DLD1 (cell line): ENCODE measurements around the gene MAPKAPK2.

Experiments
- in situ Hi-C: cut with HindIII; loops from 2 replicates; pipeline ENCODE4 v1.10.0; 2017; ENCODE audit warnings: low sequenced_read_pairs

Gene MAPKAPK2

DNA sequence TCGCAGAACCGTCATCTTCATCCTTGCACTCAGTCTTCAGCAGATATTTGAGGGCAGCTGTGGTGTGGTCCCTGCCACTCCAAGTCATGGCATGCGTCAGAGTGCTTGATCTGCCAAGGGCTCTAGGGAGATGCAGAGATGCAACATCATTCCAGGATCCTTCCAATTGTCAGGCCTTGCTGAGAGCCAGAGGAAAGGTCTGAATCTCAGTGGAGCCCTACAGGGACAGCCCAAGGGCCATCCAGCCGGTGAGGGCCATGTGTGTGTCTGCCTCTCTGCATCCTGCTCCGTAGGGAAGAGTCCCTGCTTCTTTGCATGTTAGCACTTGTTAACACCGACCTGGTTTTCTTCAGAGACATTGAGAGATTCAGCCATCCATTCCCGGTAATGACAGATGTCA is 17.6 kb downstream of the MAPKAPK2 start:
- in situ Hi-C loops: no loop called here

DNA sequence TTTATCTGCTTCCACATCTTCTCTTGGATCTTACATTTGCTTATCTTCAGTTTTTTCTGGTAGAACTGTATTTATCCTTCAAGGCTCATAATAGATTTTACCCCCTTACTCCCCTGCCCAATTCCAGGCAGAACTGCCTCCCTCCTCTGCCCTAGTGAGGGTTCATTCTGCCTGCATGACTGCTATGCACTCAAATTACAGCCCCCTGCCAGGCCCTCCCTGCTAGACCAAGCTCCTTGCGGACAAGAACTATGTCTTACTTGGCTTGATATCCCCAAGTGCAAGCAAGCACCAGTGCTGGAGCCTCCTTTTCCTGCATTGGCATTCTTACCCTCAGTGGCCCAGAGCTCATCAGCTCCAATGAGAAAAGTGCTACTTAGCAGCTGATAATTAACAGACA is 18.1 kb downstream of the MAPKAPK2 start:
- in situ Hi-C loops: no loop called here

DNA sequence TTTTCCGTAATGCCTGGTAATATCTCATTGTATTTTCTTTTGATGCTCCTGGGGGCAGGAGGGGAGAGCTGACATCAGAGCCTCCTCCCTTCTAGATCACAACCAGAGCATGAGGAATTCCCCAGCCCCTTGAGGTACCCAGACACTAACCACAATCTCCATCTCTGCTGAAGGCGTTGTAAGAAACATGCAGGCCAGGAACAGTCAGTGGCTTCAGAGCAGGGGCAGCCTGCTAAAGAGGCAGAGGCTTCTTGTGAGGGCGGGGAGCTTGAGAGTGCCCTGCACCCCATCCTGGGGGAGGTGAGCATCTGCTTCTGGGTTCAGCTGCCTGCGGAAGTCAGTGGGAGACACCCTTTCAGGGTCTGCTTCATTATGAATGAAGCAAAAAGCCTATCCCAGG is 19.0 kb downstream of the MAPKAPK2 start:
- in situ Hi-C loops: no loop called here

DNA sequence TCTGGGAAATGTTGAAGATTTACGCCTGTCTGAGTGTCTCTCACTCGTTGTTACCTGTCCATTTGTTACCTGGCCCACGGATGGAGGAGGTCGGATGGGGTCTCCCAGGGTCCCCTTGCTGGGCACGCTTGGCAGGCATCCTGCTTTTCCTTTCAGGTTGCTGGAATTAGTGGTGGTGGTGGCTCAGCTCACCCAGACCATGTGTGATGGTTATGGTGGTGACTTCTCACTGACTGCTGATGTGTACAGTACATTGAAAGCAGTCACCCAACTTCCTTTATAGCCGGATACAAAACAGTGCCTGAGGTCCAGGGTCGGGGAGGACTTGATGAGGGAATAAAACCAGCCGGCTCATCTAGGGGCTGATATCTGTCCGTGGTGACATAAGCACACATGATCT is 19.5 kb downstream of the MAPKAPK2 start:
- in situ Hi-C loops: no loop called here

DNA sequence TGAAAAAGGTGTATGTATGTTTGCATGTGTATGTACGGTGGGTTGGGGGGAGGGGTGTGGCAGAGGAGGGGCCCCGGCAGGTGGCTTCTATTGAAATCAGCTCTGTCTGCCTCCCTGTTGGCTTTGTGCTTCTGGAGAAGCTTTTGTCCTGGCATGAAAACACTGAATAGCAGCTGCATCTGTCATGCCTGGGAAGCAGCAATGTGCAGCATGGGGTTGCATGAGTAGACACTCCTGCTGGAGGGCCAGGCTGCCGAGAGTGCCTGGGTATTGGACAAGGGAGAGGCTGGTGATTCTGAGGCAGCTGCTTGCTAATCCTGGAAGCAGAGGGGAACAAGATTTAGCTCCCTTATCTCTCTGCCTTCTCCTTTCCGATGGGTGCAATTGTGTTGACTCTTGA is 20.5 kb downstream of the MAPKAPK2 start:
- in situ Hi-C loops: no loop called here

DNA sequence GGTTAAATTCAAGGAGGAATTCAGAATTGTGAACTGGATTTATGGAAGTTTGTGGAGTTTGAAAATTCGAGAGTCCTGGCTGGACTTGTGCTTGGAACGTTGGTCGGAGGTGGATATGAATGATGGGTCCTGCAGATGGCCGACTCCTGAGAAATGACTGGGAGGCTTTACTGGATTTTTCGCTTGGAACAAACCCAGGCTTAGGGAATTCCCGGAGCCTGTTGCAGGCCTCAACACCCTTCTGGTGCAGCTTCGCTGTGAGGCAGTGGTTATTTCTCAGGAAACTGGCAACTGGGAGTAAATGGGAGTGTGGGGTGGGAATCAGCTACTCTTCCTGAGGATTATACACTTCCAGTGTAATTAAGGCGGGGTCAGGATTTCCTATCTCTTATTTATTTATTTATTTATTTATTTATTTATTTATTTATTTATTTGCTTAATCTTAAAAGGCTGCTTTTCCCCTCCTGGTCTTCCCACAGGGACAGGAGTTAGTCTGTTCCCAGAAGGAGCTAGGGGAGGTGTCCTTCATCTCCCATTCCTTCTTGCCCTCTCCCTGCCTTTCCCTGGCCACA is 21.1 kb downstream of the MAPKAPK2 start:
- in situ Hi-C loops: no loop called here

DNA sequence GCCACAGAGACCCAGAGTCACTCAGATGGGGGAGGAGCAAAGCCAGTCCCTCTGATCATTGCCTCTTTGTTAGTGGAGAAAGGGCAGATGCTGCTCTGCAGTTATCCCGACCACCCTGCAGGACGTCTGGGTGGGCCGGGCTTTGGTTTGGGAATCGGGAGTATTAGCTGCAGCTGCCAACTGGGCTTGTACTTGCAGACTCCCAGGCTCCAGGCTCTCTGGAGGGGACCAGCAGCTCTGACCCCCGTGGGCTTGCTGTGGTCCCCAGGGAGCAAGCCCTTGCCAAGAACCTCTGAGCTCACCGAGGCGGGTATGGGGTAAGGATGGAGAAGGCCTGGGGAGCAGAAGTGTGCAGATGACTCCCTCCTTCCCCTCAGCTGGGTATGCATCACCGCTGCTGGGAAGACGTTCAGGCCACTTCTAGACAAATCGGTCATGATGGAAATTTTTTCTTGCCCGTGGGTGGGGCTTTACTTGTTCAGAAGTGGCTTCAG is 21.6 kb downstream of the MAPKAPK2 start:
- in situ Hi-C loops: no loop called here

DNA sequence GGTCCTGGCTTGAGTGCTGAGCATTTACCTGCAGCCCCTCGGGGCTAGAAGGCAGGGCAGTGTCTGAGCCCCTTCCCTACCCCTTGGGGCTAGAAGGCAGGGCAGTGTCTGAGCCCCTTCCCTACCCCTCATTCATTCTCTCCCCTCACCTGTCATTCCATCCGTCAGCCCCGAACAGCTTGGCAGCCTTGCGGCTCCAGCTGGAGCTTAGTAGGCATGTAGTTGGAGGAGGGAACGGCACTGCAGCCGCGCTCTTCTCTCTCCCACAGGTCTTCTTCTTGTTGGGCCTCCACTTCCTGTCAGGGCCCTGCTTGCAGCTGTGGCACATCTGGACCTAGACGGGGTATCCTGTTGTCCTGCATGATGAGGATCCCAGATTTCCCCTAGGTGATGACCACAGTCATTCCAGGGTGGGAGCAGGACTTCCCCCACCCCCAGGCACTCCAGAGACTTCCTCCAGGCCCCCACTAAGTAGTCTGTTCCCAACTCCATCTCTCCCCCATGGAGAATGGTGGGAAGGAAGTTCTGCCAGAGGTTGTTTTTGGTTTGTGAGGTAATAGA is 22.2 kb downstream of the MAPKAPK2 start:
- in situ Hi-C loops: no loop called here

DNA sequence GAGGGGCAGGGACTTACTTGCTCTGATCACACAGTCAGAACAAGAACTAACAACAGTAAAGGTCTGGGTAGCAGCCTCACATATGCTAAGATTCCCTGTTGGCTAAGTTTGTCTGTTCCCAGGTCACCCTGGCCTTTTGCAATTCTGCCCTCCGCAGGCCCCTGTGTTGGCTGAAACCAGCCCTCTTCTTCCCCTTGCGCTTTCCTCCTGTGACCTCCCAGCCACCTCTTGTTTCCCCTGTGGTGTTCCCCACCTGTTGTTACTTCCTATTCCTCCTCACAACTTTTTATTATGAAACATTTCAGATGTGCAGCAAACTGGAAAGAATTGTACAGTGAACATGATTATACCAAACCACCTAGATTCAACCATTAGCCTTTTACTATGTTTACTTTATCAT is 23.4 kb downstream of the MAPKAPK2 start:
- in situ Hi-C loops: no loop called here

DNA sequence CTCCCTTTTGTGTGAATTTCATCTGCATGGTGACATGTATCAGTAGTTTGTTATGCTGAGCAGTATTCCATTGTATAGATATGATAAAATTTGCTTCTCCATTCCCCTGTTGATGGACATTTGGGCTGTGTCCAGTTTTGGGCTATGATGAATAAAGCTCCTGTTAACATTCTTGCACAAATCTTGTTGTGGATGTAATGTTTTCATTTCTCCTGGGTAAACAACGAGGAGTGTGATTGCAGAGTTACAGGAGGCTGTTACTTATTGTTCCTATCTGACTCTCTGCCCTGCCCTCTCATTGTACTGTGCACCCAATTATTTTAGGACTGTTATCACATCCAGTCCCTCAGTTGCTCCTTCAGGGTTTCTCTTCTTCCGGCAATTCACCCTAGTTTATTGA is 24.2 kb downstream of the MAPKAPK2 start:
- in situ Hi-C loops: no loop called here

DNA sequence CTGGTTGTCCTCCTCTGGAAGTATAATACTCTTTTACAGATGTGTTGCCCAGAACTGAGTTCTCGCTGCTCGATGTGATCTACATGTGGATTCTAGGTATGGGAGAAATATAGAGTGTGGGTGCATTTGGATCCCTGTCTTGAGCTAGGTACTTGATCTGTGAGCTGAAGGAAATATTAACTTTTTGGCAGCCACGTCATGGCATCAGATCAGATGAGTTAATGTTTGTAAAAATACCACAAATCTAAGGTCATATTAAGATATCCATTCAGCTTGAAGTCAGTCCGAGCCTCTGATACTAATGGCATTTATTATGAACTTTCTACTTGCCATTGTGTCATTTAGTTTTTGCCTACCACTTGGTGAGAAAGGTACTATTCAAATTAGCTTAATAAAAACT is 24.6 kb downstream of the MAPKAPK2 start:
- in situ Hi-C loops: no loop called here

DNA sequence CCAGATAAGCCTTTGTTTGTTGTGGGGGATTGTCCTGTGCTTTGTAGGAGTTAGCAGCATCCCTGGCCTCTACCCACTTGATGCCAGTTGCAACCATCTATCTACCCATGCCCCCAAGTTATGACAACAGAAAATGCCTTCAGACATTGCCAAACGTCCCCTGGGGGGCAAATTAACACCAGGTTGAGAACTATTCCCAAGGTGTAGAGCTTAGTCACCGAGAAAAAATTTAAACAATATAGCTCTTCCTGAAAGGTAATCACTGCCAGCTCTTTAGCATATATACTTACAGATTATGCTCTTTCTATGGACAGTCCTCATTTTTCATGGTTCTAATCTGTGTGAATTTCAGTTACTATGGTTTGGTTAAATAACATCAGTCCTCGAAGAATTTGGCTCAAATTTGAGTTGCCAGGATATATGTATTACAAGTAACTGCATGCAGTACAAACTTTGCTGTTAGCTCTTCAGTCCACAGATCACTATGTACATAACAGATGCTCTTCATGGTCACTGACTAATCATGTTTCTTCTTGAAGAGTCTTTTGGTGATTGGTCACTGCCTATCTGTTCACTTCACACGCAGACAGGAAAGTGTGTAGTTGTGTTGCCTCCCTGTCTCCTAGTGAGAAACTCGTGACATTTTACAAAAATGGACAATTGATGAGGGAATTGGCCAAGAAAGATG is 25.2 kb downstream of the MAPKAPK2 start:
- in situ Hi-C loops: no loop called here

DNA sequence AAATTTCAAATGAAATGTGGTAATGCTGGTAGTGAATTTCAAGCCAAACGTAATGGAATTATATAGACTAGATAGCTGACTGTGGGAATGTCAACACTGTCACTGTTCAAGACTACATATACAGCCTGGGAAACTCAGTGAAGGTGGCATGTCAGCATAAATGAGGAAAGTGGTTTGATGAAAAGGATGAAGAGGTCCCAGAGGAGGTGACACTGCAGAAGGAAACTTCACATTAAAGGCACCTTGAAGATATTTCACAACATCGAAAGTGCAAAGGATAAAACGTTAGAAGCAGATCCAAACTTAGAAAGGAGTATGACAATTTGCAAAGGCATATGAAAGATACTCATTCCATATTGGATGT is 25.7 kb downstream of the MAPKAPK2 start:
- in situ Hi-C loops: no loop called here

DNA sequence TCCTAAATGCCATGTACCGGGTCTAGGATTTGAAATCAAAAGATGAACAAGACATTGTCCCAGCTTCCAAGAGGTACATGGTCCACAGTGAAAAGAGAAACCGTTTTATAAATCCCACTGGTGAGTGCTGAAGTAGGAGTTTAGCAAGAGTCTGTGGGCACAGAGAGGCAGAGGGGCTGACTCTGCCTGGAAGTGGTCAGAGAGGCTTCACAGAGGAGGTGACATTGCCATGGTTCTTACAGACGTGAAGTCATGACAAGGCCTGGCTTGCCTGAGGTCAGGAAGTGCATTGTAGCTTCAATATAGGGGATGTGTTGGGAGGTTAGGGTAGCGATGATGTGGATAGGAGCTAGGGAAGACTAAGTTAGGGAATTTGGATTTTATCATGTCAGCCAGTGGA is 28.4 kb downstream of the MAPKAPK2 start:
- in situ Hi-C loops: no loop called here

DNA sequence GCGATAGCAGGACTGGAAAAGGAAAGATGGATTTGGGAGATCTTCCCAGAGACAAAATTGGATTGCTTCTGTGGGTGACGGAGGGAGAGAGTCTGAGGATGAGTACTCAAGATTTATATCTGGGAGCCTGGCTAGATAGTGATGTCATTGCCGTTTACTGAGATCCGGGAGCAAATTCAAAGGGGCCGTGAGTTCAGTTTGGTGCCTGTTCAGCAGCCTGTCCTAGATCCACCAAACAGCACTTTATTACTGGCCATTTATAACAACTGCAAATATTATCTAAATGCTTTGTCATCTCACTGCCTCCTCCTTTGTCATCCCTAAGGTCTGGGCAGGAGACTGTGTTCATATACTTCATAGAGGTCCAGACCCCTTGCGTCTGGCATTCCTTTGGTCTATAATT is 29.2 kb downstream of the MAPKAPK2 start:
- in situ Hi-C loops: no loop called here

DNA sequence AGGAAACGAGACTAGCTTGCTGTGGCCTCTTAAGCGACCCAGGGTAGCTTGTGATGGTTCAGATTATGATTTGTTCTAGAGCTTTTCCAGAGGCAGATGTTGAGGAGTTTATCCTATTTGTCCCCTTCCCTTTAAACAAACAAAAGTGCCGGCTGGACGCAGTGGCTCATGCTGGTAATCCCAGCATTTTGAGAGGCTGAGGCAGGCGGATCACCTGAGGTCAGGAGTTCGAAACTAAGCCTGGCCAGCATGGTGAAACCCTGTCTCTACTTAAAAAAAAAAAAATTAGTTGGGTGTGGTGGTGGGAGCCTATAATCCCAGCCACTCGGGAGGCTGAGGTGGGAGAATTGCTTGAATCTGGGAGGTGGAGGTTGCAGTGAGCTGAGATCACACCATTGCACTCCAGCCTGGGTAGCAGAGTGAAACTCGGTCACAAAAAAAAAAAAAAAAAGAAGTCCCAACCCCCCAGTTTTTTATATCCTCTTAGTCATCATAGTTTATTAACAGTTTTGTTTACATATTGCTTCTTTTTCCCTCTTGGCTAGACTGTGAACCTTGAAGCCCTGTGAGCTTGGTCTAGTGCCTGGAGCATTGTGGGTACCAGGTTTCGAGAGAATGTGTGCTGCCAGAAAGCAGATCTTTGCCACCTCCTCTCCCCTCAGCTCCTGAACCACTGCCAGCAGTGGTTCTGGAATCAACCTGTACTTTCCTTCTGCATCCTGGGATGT is 29.8 kb downstream of the MAPKAPK2 start:
- in situ Hi-C loops: no loop called here

DNA sequence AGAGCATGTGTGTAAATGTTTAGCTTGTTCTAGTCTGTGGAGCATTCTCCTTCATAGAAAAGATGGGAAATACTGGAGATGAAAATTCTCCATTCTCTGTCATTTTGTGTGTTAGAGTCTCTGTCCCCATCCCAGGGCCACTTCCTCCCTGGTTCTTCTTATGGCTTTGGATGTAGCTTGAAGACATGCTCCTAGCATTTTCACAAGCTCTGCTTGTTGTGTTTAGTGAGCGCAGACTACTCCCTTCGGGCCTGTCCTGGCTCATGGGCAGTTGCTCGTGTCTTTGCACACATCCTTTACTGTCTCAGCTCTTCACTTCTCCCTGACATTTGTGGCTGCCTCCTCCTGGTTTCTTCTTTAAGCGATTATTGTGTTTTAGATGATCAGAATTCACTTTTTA is 30.4 kb downstream of the MAPKAPK2 start:
- in situ Hi-C loops: no loop called here

DNA sequence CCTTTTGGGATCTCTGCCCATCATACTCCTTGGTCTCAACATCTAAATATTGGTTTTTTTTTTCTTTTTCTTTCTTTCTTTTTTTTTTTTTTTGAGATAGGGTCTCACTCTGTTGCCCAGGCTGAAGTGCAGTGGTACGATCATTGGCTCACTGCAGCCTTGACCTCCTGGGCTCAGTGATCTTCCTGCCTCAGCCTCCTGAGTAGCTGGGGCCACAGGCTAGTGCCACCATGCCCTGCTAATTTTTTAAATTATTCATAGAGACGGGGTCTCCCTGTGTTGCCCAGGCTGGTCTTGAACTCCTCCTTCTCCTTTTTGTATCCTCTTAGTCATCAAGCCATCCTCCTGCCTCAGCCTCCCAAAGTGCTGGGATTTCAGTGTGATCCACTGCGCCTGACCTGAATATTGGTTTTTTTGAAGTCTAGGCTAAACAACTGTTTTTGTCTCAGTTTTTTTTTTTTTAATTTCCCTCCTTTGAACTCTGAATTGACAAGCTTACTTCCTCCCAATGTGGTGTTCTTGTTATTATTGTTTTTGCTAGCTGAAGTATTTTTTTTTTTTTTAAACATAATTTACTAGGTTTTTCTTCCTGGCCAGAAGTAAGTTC is 30.9 kb downstream of the MAPKAPK2 start:
- in situ Hi-C loops: no loop called here

DNA sequence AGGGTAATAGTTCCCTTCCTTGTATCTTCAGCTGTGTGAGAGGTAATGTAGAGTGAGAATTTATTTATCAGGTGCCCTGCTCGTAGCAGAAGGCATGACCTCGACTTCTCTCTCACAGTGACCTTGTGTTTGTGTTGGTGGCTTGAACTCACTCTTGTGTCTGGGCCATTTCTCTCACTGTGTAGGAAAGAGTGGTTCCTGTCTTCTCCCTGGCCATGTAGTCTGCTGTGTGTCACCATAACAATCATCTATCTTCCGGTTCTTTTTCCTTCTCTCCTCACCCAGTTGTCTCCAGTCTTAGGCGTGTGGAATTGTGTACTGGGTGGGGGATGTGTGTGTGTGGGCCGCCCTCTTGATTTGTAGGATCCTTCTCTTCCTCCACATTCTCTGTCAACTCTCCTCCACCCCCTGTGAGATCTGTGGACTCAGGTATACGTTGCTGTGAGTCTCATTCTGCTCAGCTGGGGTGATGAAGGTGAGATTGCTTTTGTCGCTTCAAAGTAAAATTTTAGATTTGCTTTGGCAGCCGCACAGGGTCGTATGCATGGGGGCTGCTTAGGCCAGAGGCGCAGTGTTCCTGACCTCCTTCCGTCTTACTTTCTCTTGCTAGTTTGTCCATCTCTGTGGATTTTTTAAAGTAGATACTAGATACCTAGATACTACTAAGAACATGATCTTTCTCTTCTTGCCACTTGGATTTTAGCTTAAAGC is 31.6 kb downstream of the MAPKAPK2 start:
- in situ Hi-C loops: no loop called here

DNA sequence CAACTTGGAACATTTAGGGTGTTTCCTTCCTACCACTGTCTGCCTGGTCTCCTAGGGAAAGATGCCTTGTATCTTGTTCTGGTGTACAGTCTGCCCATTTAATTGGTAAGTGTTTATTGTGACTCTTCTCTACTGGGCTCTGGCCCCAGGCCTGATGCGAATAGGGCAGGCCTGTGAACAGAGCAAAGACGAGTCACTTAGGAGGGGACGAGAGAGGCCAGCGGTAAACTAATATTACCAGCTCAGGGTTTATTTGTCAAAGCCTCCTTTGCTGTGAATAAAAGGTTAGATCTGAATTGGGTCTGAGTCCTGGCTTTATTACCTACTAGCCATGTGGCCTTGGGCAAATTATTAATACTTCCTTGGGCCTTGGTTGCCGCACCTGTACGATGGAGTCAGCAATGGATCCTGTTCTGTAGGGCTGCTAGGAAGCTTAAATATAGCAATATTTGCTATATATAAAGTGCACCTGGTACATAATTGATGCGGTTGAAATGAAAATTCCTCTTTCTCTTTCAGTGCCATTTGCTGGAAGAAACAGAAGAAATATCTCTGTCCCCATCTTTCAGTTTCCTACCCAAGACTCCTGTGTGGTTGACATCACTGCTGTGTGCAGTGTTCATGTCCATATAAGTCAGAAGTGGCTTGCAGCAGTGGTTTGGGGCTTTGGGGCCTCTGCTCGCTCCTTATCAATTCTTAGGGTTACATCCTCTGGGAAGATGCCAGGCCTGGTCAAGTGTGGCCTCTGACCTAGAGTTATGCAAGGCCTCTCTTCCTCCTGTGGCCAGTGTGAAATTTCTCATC is 32.4 kb downstream of the MAPKAPK2 start:
- in situ Hi-C loops: no loop called here
